Measurements from ENCODE around the gene MEGF6. TPM values are rescaled to one million over a fixed set of nuclear protein-coding genes. Genes with fewer than 3 reads are reported as not detected.
A peak's percentile ranks its signal among the peaks of the same experiment; 100 is the strongest.

MEGF6 gene
- total RNA-seq, 1 donor from 2014 or later, result 43.4 TPM

GRCh38 chr1:3485016-3485415 is 126.3 kb downstream of the MEGF6 start:
- DNase-seq (ENCODE audit: low spot score), result no peak

GRCh38 chr1:3483801-3484444 is 127.4 kb downstream of the MEGF6 start:
- DNase-seq (ENCODE audit: low spot score), result no peak

- DNase-seq (ENCODE audit: low spot score), result no peak
These were observed 127.9 kb downstream of the MEGF6 start for GRCh38 chr1:3483380-3483779.

GRCh38 chr1:3482378-3482849 is 128.9 kb downstream of the MEGF6 start:
- peak; percentile 82 for DNase-seq (ENCODE audit: low spot score)

GRCh38 chr1:3481836-3482375 is 129.4 kb downstream of the MEGF6 start:
- no peak for DNase-seq (ENCODE audit: low spot score)

- no peak for DNase-seq (ENCODE audit: low spot score)
These were observed 130.3 kb downstream of the MEGF6 start for GRCh38 chr1:3481046-3481445.

- DNase-seq (ENCODE audit: low spot score), result peak; percentile 63
These were observed 131.0 kb downstream of the MEGF6 start for GRCh38 chr1:3480369-3480719.

GRCh38 chr1:3479511-3480368 is 131.6 kb downstream of the MEGF6 start:
- DNase-seq (ENCODE audit: low spot score), result no peak

GRCh38 chr1:3478187-3478586 is 133.1 kb downstream of the MEGF6 start:
- DNase-seq (ENCODE audit: low spot score), result no peak

GRCh38 chr1:3477241-3477995 is 133.9 kb downstream of the MEGF6 start:
- no peak for DNase-seq (ENCODE audit: low spot score)

- no peak for DNase-seq (ENCODE audit: low spot score)
These were observed 134.6 kb downstream of the MEGF6 start for GRCh38 chr1:3476666-3477065.

- no peak for DNase-seq (ENCODE audit: low spot score)
These were observed 135.3 kb downstream of the MEGF6 start for GRCh38 chr1:3475839-3476573.

- no peak for DNase-seq (ENCODE audit: low spot score)
These were observed 136.9 kb downstream of the MEGF6 start for GRCh38 chr1:3474421-3474820.

- no peak for DNase-seq (ENCODE audit: low spot score)
These were observed 137.3 kb downstream of the MEGF6 start for GRCh38 chr1:3474016-3474415.

- DNase-seq (ENCODE audit: low spot score), result no peak
These were observed 137.9 kb downstream of the MEGF6 start for GRCh38 chr1:3473381-3473844.

GRCh38 chr1:3472906-3473305 is 138.4 kb downstream of the MEGF6 start:
- DNase-seq (ENCODE audit: low spot score), result no peak

- DNase-seq (ENCODE audit: low spot score), result no peak
These were observed 139.0 kb downstream of the MEGF6 start for GRCh38 chr1:3472088-3472850.

- no peak for DNase-seq (ENCODE audit: low spot score)
These were observed 139.8 kb downstream of the MEGF6 start for GRCh38 chr1:3471356-3472087.

- no peak for DNase-seq (ENCODE audit: low spot score)
These were observed 140.5 kb downstream of the MEGF6 start for GRCh38 chr1:3470650-3471355.
